NB4 (cell line): ENCODE measurements around the gene KIF16B.

Experiments
- DNase-seq: peaks from one replicate; pipeline ENCODE4 v3.0.0; 2010; ENCODE audit warnings: low read depth
- H3K4me3 ChIP-seq: one replicate; pipeline ENCODE4 v1.5.1; 2011; ENCODE audit warnings: mild to moderate bottlenecking, low read depth, low read length, moderate library complexity
- MYC ChIP-seq: IDR thresholded peaks from 2 replicates; pipeline ENCODE4 v1.6.1; 2011; ENCODE audit warnings: low read depth, low read length
- POLR2A ChIP-seq: IDR thresholded peaks from 2 replicates; pipeline ENCODE4 v1.6.1; 2011; ENCODE audit warnings: mild to moderate bottlenecking; ENCODE audit not compliant: insufficient read length; ENCODE audit errors: extremely low read depth
- TF ChIP-seq, protein P1 (sequence below): IDR thresholded peaks from one replicate; pipeline ENCODE4 v1.5.1; 2012; ENCODE audit warnings: low read depth, low read length
- TF ChIP-seq, protein P2 (sequence below): IDR thresholded peaks from 2 replicates; pipeline ENCODE4 v1.6.1; 2011; ENCODE audit warnings: low read depth, low read length

KIF16B gene, protein sequence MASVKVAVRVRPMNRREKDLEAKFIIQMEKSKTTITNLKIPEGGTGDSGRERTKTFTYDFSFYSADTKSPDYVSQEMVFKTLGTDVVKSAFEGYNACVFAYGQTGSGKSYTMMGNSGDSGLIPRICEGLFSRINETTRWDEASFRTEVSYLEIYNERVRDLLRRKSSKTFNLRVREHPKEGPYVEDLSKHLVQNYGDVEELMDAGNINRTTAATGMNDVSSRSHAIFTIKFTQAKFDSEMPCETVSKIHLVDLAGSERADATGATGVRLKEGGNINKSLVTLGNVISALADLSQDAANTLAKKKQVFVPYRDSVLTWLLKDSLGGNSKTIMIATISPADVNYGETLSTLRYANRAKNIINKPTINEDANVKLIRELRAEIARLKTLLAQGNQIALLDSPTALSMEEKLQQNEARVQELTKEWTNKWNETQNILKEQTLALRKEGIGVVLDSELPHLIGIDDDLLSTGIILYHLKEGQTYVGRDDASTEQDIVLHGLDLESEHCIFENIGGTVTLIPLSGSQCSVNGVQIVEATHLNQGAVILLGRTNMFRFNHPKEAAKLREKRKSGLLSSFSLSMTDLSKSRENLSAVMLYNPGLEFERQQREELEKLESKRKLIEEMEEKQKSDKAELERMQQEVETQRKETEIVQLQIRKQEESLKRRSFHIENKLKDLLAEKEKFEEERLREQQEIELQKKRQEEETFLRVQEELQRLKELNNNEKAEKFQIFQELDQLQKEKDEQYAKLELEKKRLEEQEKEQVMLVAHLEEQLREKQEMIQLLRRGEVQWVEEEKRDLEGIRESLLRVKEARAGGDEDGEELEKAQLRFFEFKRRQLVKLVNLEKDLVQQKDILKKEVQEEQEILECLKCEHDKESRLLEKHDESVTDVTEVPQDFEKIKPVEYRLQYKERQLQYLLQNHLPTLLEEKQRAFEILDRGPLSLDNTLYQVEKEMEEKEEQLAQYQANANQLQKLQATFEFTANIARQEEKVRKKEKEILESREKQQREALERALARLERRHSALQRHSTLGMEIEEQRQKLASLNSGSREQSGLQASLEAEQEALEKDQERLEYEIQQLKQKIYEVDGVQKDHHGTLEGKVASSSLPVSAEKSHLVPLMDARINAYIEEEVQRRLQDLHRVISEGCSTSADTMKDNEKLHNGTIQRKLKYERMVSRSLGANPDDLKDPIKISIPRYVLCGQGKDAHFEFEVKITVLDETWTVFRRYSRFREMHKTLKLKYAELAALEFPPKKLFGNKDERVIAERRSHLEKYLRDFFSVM (N-terminal part only)

GRCh38 chr20:16573001-16573965, at the start of gene KIF16B:
Gene KIF16B (minus strand): TSS chr20:16573448. CDS start chr20:16573275, 173 bp downstream.
- peak within 1 kb of the TSS; percentile 70 for H3K4me3 ChIP-seq
- TF ChIP-seq, protein P1, sequence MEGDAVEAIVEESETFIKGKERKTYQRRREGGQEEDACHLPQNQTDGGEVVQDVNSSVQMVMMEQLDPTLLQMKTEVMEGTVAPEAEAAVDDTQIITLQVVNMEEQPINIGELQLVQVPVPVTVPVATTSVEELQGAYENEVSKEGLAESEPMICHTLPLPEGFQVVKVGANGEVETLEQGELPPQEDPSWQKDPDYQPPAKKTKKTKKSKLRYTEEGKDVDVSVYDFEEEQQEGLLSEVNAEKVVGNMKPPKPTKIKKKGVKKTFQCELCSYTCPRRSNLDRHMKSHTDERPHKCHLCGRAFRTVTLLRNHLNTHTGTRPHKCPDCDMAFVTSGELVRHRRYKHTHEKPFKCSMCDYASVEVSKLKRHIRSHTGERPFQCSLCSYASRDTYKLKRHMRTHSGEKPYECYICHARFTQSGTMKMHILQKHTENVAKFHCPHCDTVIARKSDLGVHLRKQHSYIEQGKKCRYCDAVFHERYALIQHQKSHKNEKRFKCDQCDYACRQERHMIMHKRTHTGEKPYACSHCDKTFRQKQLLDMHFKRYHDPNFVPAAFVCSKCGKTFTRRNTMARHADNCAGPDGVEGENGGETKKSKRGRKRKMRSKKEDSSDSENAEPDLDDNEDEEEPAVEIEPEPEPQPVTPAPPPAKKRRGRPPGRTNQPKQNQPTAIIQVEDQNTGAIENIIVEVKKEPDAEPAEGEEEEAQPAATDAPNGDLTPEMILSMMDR: no peak
- 0 out of 2 replicates have a peak, but pooled peaks have one; percentile 23 for TF ChIP-seq MYC
- peak; percentile 22 for TF ChIP-seq POLR2A
- peak; percentile 86 for DNase-seq

- no peak for DNase-seq
- H3K4me3 ChIP-seq: no peak overlapping the region
- TF ChIP-seq, protein P1: no peak
- TF ChIP-seq, protein P2, sequence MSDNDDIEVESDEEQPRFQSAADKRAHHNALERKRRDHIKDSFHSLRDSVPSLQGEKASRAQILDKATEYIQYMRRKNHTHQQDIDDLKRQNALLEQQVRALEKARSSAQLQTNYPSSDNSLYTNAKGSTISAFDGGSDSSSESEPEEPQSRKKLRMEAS: no peak
- TF ChIP-seq POLR2A (no peak), MYC (no peak)
Observed at GRCh38 chr20:16622501-16622900, 49.3 kb upstream of the KIF16B start.

DNA sequence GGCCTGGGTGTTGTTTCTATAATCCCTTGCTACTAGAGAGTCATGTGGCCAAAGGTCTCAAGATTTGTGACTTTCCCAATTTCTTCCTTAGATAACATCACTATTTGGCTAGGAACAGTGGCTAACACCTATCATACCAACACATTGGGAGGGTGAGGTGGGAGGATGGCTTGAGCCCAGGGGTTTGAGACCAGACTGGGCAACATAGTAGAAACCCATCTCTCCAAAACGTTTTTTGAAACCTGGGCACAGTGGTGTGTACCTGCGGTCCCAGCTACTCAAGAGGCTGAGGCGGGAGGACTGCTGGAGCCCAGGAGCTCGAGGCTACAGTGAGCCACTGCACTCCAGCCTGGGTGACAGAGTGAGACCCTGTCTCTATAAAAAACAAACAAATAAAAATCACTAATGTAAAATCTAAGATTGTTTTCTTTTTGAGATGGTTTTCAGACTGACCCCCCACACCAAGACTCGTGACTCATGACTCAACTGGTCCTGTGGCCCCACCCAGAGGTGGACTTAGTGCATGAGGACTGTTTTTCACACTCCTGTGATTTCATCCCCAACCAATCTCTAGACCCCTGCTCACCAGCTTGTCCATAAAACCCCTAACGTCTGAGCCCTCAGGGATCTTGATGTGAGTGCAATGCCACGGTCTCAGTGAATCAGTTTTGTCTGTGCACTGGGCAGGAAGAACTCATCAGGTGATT, 48.3 kb upstream of the KIF16B start:
- no peak overlapping the region for H3K4me3 ChIP-seq
- TF ChIP-seq, protein P2: no peak
- TF ChIP-seq, protein P1: no peak
- TF ChIP-seq POLR2A: no peak
- no peak for TF ChIP-seq MYC
- DNase-seq: no peak

- no peak for DNase-seq
- TF ChIP-seq, protein P1: no peak
- TF ChIP-seq POLR2A (no peak), MYC (no peak)
- TF ChIP-seq, protein P2: no peak
- H3K4me3 ChIP-seq: no peak overlapping the region
Observed at GRCh38 chr20:16620961-16621360, 47.7 kb upstream of the KIF16B start.
